Measurements from ENCODE around the gene TMEM151B. TPM values are rescaled to one million over a fixed set of nuclear protein-coding genes. Genes with fewer than 3 reads are reported as not detected.

TMEM151B gene
- total and polyA plus RNA-seq, 2 of the 13 experiments (the other 11 are each of a cell fraction or from before 2014, with no cell fraction given) = not detected

- no peak; the same call in 1 of the 2 replicates for TF ChIP-seq DZIP1 (CRISPR knock-in tag; IDR thresholded peaks at IDR 0.05)
- TF ChIP-seq USF2 (IDR thresholded peaks at IDR 0.05; ENCODE audit: low read depth, low read length) = no peak; the same call in 1 of the 2 replicates
- TF ChIP-seq USF2 (CRISPR knock-in tag; IDR thresholded peaks at IDR 0.05; ENCODE audit: borderline replicate concordance) = 0 out of 2 replicates have a peak, but pooled peaks have one; percentile 21
- TF ChIP-seq ZNF230 (CRISPR knock-in tag; IDR thresholded peaks at IDR 0.05) = peak; percentile 54; the same call in 1 of the 2 replicates
- no peak for TF ChIP-seq ZBTB34 (CRISPR knock-in tag; IDR thresholded peaks at IDR 0.05)
- TF ChIP-seq POGZ (CRISPR knock-in tag; IDR thresholded peaks at IDR 0.05) = no peak
- TF ChIP-seq ZNF362 (CRISPR knock-in tag; IDR thresholded peaks at IDR 0.05; ENCODE audit: borderline replicate concordance) = no peak
- no peak for TF ChIP-seq SP4 (CRISPR knock-in tag; IDR thresholded peaks at IDR 0.05)
- TF ChIP-seq ZNF20 (CRISPR knock-in tag; IDR thresholded peaks at IDR 0.05) = no peak; the same call in 1 of the 2 replicates
- 0 out of 2 replicates have a peak, but pooled peaks have one; percentile 24 for TF ChIP-seq NFYC (CRISPR knock-in tag; IDR thresholded peaks at IDR 0.05)
- TF ChIP-seq BATF2 (CRISPR knock-in tag; IDR thresholded peaks at IDR 0.05) = peak; percentile 23; the same call in 1 of the 2 replicates
- no peak for TF ChIP-seq SKI (IDR thresholded peaks at IDR 0.05; ENCODE audit: partially characterized antibody)
- TF ChIP-seq TEAD3 (CRISPR knock-in tag; optimal IDR thresholded peaks at IDR 0.05; ENCODE audit: borderline replicate concordance) = no peak
- 0 out of 2 replicates have a peak, but pooled peaks have one; percentile 20 for TF ChIP-seq ZNF670 (CRISPR knock-in tag; IDR thresholded peaks at IDR 0.05; ENCODE audit: borderline replicate concordance)
- no peak for TF ChIP-seq EHMT2 (IDR thresholded peaks at IDR 0.05; ENCODE audit: borderline replicate concordance, low read depth, low read length)
Measured at GRCh38 chr6:44247338-44248302, 22.6 kb upstream of the TMEM151B start (continued).

All from HepG2 (cell line).